ENCODE data around the gene EIF3F. TPM values are rescaled to one million over a fixed set of nuclear protein-coding genes. Genes with fewer than 3 reads are reported as not detected.

Gene EIF3F
- total and polyA plus RNA-seq, 2 donors (not counting 1 experiment from before 2014, with no cell fraction given): 330 to 584 TPM

DNA sequence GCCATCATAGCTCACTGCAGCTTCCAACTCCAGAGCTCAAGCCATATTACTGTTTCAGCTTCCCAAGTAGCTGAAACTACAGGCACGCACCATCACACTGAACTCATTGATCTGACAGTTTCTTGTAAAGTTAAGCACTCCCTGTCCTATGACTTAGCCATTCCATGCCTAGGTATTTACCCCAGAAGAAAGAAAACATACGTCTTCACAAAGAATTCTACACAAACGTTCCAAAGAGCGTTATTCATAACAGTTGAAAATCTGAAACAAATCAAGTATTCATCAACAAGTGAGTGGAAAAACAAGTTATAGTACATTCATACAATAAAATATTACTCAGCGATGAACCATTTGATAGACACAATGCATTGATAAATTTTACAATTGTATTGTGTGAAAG, 14.1 kb upstream of the EIF3F start:
- Histone ChIP-seq H3K27me3 (replicated peaks in 1 of 4; ENCODE audit: control extremely low read depth in 1 of 4, control insufficient read depth in 3 of 4, insufficient read depth in 4 of 4, low read length in 3 of 4) (peaks cover 0 to 8% (median 7%) of the 10 kb centered on the region in 4 experiments), H3K79me2 (ENCODE audit: control insufficient read depth, insufficient read depth, low read length) (no peaks in the 10 kb centered on the region), H3K4me2 (replicated peaks; ENCODE audit: low read depth, low read length, poor library complexity, severe bottlenecking) (no peak overlapping the region), H3K27ac (ENCODE audit: low read length in 2 of 2) (no peak overlapping the region), H3K9ac (ENCODE audit: low read length) (no peak overlapping the region), H4K20me1 (ENCODE audit: control insufficient read depth, insufficient read depth, low read length, poor library complexity, severe bottlenecking) (no peaks in the 10 kb centered on the region), H3K9me3 (ENCODE audit: control extremely low read depth in 1 of 3, control insufficient read depth in 2 of 3, insufficient read depth in 1 of 3, low read length in 2 of 3) (no peaks in the 10 kb centered on the region), H3K4me1 (ENCODE audit: control insufficient read depth in 2 of 2, insufficient read depth in 2 of 2, low read length in 2 of 2) (no peaks in the 10 kb centered on the region), H3K36me3 (replicated peaks in 1 of 2; ENCODE audit: control extremely low read depth in 1 of 2, control insufficient read depth in 1 of 2, extremely low read depth in 1 of 2, insufficient read depth in 2 of 2, low read length in 1 of 2) (no peaks in the 10 kb centered on the region), H3K4me3 (ENCODE audit: control extremely low read depth in 1 of 5, extremely low read depth in 1 of 5, insufficient read depth in 1 of 5, low read depth in 2 of 5, low read length in 4 of 5) (no peak overlapping the region), H2AFZ (ENCODE audit: insufficient read depth, low read depth, low read length, poor library complexity, severe bottlenecking) (no peak overlapping the region)
- Mint-ChIP-seq H3K27ac (no peak overlapping the region), H3K9me3 (ENCODE audit: insufficient read depth) (no peaks in the 10 kb centered on the region), H3K27me3 (peaks cover 16% of the 10 kb centered on the region), H3K4me3 (no peak overlapping the region), H3K4me1 (no peaks in the 10 kb centered on the region)
- TF ChIP-seq, protein P1, sequence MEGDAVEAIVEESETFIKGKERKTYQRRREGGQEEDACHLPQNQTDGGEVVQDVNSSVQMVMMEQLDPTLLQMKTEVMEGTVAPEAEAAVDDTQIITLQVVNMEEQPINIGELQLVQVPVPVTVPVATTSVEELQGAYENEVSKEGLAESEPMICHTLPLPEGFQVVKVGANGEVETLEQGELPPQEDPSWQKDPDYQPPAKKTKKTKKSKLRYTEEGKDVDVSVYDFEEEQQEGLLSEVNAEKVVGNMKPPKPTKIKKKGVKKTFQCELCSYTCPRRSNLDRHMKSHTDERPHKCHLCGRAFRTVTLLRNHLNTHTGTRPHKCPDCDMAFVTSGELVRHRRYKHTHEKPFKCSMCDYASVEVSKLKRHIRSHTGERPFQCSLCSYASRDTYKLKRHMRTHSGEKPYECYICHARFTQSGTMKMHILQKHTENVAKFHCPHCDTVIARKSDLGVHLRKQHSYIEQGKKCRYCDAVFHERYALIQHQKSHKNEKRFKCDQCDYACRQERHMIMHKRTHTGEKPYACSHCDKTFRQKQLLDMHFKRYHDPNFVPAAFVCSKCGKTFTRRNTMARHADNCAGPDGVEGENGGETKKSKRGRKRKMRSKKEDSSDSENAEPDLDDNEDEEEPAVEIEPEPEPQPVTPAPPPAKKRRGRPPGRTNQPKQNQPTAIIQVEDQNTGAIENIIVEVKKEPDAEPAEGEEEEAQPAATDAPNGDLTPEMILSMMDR (IDR thresholded peaks at IDR 0.05): no peak
- no peak for TF ChIP-seq EZH2 (IDR thresholded peaks at IDR 0.05; ENCODE audit: borderline replicate concordance, insufficient read depth, low read depth, low read length, poor library complexity, severe bottlenecking)
- 100% methylated on average over 1 of the region's 5 CpGs for WGBS (ENCODE audit: insufficient coverage)
- ATAC-seq (ENCODE audit: low read depth) (no peak), DNase-seq (no peak)
- ChIA-PET POLR2A (no interaction called here), CTCF (no interaction called here)
- intact Hi-C loops (cut with micrococcal nuclease): no loop called here

DNA sequence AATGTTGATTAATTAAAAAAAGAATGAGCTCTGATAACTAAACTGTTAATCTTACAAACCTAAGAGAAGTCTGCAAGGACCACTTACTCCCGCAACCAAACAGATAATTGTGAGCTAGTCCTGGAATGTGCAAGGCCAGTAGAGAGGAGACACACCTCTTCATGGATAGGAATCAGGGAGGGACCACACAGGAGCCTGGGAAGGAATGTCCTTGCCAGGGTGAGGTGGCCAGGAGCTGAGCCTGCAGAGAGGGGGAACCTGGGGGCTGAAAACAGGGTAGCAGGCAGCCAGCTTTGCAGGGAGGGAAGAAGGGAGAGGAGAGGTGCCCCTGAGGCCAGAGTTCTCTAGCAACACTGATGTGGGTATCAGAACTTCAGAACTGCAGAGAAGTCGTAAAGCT, 12.5 kb upstream of the EIF3F start:
- Histone ChIP-seq H3K27me3 (replicated peaks in 1 of 4; ENCODE audit: control extremely low read depth in 1 of 4, control insufficient read depth in 3 of 4, insufficient read depth in 4 of 4, low read length in 3 of 4) (peaks cover 0 to 7% (median 6%) of the 10 kb centered on the region in 4 experiments), H3K4me1 (ENCODE audit: control insufficient read depth in 2 of 2, insufficient read depth in 2 of 2, low read length in 2 of 2) (no peaks in the 10 kb centered on the region), H3K27ac (ENCODE audit: low read length in 2 of 2) (no peak overlapping the region), H3K36me3 (replicated peaks in 1 of 2; ENCODE audit: control extremely low read depth in 1 of 2, control insufficient read depth in 1 of 2, extremely low read depth in 1 of 2, insufficient read depth in 2 of 2, low read length in 1 of 2) (no peaks in the 10 kb centered on the region), H3K4me3 (ENCODE audit: control extremely low read depth in 1 of 5, extremely low read depth in 1 of 5, insufficient read depth in 1 of 5, low read depth in 2 of 5, low read length in 4 of 5) (no peak overlapping the region), H3K79me2 (ENCODE audit: control insufficient read depth, insufficient read depth, low read length) (no peaks in the 10 kb centered on the region), H3K4me2 (replicated peaks; ENCODE audit: low read depth, low read length, poor library complexity, severe bottlenecking) (no peak overlapping the region), H4K20me1 (ENCODE audit: control insufficient read depth, insufficient read depth, low read length, poor library complexity, severe bottlenecking) (no peaks in the 10 kb centered on the region), H3K9me3 (ENCODE audit: control extremely low read depth in 1 of 3, control insufficient read depth in 2 of 3, insufficient read depth in 1 of 3, low read length in 2 of 3) (peaks cover 0 to 2% (median 0%) of the 10 kb centered on the region in 3 donors), H2AFZ (ENCODE audit: insufficient read depth, low read depth, low read length, poor library complexity, severe bottlenecking) (no peak overlapping the region), H3K9ac (ENCODE audit: low read length) (no peak overlapping the region)
- POLR2A ChIA-PET: no interaction called here
- Mint-ChIP-seq H3K9me3 (ENCODE audit: insufficient read depth) (no peaks in the 10 kb centered on the region), H3K4me3 (no peak overlapping the region), H3K27ac (no peak overlapping the region), H3K27me3 (peaks cover 12% of the 10 kb centered on the region), H3K4me1 (no peaks in the 10 kb centered on the region)
- ATAC-seq (ENCODE audit: low read depth): no peak
- intact Hi-C loops (cut with micrococcal nuclease): no loop called here
- no peak for TF ChIP-seq EZH2 (IDR thresholded peaks at IDR 0.05; ENCODE audit: borderline replicate concordance, insufficient read depth, low read depth, low read length, poor library complexity, severe bottlenecking)
- TF ChIP-seq, protein P1 (IDR thresholded peaks at IDR 0.05): no peak
- WGBS (ENCODE audit: insufficient coverage): no CpG with 5 or more reads among the region's 2 CpGs
- CTCF ChIA-PET: interaction anchor here (1.4 to 1.6 kb wide), 2 partner anchors 12 to 32 kb away, joined by 4 to 6 read pairs; partner anchors contain the start of gene EIF3F
- DNase-seq: no peak

Data from B cell (primary cell).